HepG2 (cell line): ENCODE data around the gene RPGRIP1. TPM values are rescaled to one million over a fixed set of nuclear protein-coding genes. Genes with fewer than 3 reads are reported as not detected.

Experiments
- AGO1 ChIP-seq: fragments of 200-400 bp; formaldehyde crosslinking; IDR thresholded peaks from 2 replicates; pipeline ENCODE4 v1.6.1; 2017; ENCODE audit warnings: mild to moderate bottlenecking, low read depth, low read length, moderate library complexity; ENCODE audit not compliant: poor library complexity, severe bottlenecking
- CHD4 ChIP-seq: fragments of 200-600 bp; sonication (generic); IDR thresholded peaks from 2 replicates; pipeline ENCODE4 v1.7.0; 2017; ENCODE audit warnings: mild to moderate bottlenecking, low read length, borderline replicate concordance
- FOXC1 ChIP-seq: sonication (generic); formaldehyde crosslinking; IDR thresholded peaks from 2 replicates; pipeline ENCODE4 v1.8.0; 2022; ENCODE audit warnings: mild to moderate bottlenecking, missing genetic modification reagents, borderline replicate concordance
- FOXJ3 ChIP-seq: sonication (generic); formaldehyde crosslinking; IDR thresholded peaks from 2 replicates; pipeline ENCODE4 v1.4.0; 2020; ENCODE audit warnings: missing genetic modification reagents, mild to moderate bottlenecking, borderline replicate concordance
- FOXK2 ChIP-seq: fragments of 450-650 bp; IDR thresholded peaks from 2 replicates; pipeline ENCODE4 v1.6.1; 2016
- GMEB2 ChIP-seq: IDR thresholded peaks from 2 replicates; pipeline ENCODE4 v1.6.1; 2016; ENCODE audit warnings: missing biosample characterization, missing genetic modification reagents, low read depth
- GPN1 ChIP-seq: sonication (generic); formaldehyde crosslinking; IDR thresholded peaks from 2 replicates; pipeline ENCODE4 v1.5.1; 2020; ENCODE audit warnings: missing genetic modification reagents, borderline replicate concordance
- KLF6 ChIP-seq: IDR thresholded peaks from 2 replicates; pipeline ENCODE4 v1.8.0; 2016; ENCODE audit warnings: missing biosample characterization, missing genetic modification reagents
- MBNL3 ChIP-seq: fragments of 250-450 bp; sonication (Bioruptor Pico); conservative IDR thresholded peaks from 2 replicates; pipeline ENCODE4 v1.8.0; 2022; ENCODE audit warnings: mild to moderate bottlenecking, inconsistent platforms
- NFYB ChIP-seq: sonication (generic); formaldehyde crosslinking; IDR thresholded peaks from 2 replicates; pipeline ENCODE4 v1.4.0; 2020; ENCODE audit warnings: missing genetic modification reagents
- NR2F2 ChIP-seq: IDR thresholded peaks from 2 replicates; pipeline ENCODE4 v1.6.1; 2012; ENCODE audit warnings: low read depth, inconsistent platforms, borderline replicate concordance
- SIX1 ChIP-seq: sonication (generic); formaldehyde crosslinking; IDR thresholded peaks from 2 replicates; pipeline ENCODE4 v1.4.0; 2020; ENCODE audit warnings: missing genetic modification reagents, borderline replicate concordance
- SMAD9 ChIP-seq: sonication (generic); formaldehyde crosslinking; IDR thresholded peaks from 2 replicates; pipeline ENCODE4 v1.5.1; 2020; ENCODE audit warnings: mild to moderate bottlenecking, missing genetic modification reagents
- TFDP2 ChIP-seq: sonication (generic); formaldehyde crosslinking; IDR thresholded peaks from 2 replicates; pipeline ENCODE4 v1.4.0; 2020; ENCODE audit warnings: missing genetic modification reagents
- ZBTB4 ChIP-seq: sonication (generic); formaldehyde crosslinking; IDR thresholded peaks from 2 replicates; pipeline ENCODE4 v1.4.0; 2020; ENCODE audit warnings: missing genetic modification reagents, mild to moderate bottlenecking, borderline replicate concordance
- ZKSCAN5 ChIP-seq: sonication (generic); formaldehyde crosslinking; IDR thresholded peaks from 2 replicates; pipeline ENCODE4 v1.5.1; 2020; ENCODE audit warnings: mild to moderate bottlenecking, missing genetic modification reagents
- ZMYM3 ChIP-seq: sonication (generic); formaldehyde crosslinking; IDR thresholded peaks from 2 replicates; pipeline ENCODE4 v1.5.1; 2020; ENCODE audit warnings: mild to moderate bottlenecking, missing genetic modification reagents
- ZNF503 ChIP-seq: sonication (generic); formaldehyde crosslinking; IDR thresholded peaks from 2 replicates; pipeline ENCODE4 v1.4.0; 2020; ENCODE audit warnings: missing genetic modification reagents
- ZNF598 ChIP-seq: sonication (generic); formaldehyde crosslinking; IDR thresholded peaks from 2 replicates; pipeline ENCODE4 v1.5.1; 2020; ENCODE audit warnings: mild to moderate bottlenecking, missing genetic modification reagents, borderline replicate concordance
- ZNF772 ChIP-seq: sonication (generic); formaldehyde crosslinking; IDR thresholded peaks from 2 replicates; pipeline ENCODE4 v1.5.0; 2020; ENCODE audit warnings: mild to moderate bottlenecking, missing genetic modification reagents
- polyA plus RNA-seq, 8 experiments: library from polyadenylated mRNA; depleted of rRNA in 3 of 8; stranded (reverse) in 7 of 8; unstranded in 1 of 8; fragments of >200 nt; fragmentation: Illumina TruSeq in 4 of 8; extraction: Trizol in 4 of 8; gene quantifications; 2 replicates each; pipeline versions ENCODE4 v1.2.1 to v1.2.3, GENCODE V29; 2011 to 2016; ENCODE audit warnings: low read depth in 4 of 8, missing spikeins in 1 of 8, mixed read lengths in 1 of 8; ENCODE audit not compliant: insufficient read depth in 1 of 8
- total RNA-seq, 5 experiments: library from RNA; depleted of rRNA; stranded (reverse); fragments of >200 nt; fragmentation: Illumina TruSeq; extraction: Trizol; gene quantifications; 2 replicates each; pipeline ENCODE4 v1.2.3, GENCODE V29; 2016; ENCODE audit warnings: low read depth in 1 of 5

The RPGRIP1 gene
- total and polyA plus RNA-seq, 2 of the 13 experiments (the other 11 are each of a cell fraction or from before 2014, with no cell fraction given) = 0.13 to 1.1 TPM

- TF ChIP-seq NFYB (no peak), MBNL3 (CRISPR knock-in tag) (no peak), ZNF772 (CRISPR knock-in tag) (0 out of 2 replicates have a peak, but pooled peaks have one; percentile 51), ZNF503 (no peak), SIX1 (CRISPR knock-in tag) (no peak), NR2F2 (no peak), SMAD9 (CRISPR knock-in tag) (0 out of 2 replicates have a peak, but pooled peaks have one; percentile 61), GMEB2 (CRISPR knock-in tag) (no peak), CHD4 (no peak), ZBTB4 (CRISPR knock-in tag) (no peak), TFDP2 (CRISPR knock-in tag) (no peak), ZMYM3 (CRISPR knock-in tag) (peak; percentile 82), FOXJ3 (CRISPR knock-in tag) (no peak), KLF6 (no peak), FOXK2 (no peak), GPN1 (no peak), AGO1 (no peak), ZNF598 (CRISPR knock-in tag) (peak; percentile 38; the same call in 1 of the 2 replicates), FOXC1 (CRISPR knock-in tag) (no peak), ZKSCAN5 (CRISPR knock-in tag) (0 out of 2 replicates have a peak, but pooled peaks have one; percentile 21)
Measured at GRCh38 chr14:21298358-21298757, 18.5 kb downstream of the RPGRIP1 start (continued).
